CD4-positive, CD25-positive, alpha-beta regulatory T cell (primary cell): ENCODE measurements around the gene TIGD4. TPM values are rescaled to one million over a fixed set of nuclear protein-coding genes. Genes with fewer than 3 reads are reported as not detected.

Experiments
- polyA plus RNA-seq, 4 donors: library from polyadenylated mRNA; unstranded; fragments of 300-500 nt; fragmentation: Illumina TruSeq; gene quantifications; one replicate each; pipeline ENCODE4 v1.2.3, GENCODE V29; 2021
- total RNA-seq: library from RNA; stranded (reverse); gene quantifications from one replicate; pipeline ENCODE4 v1.2.3, GENCODE V29; 2022

TIGD4 gene
- total and polyA plus RNA-seq, 5 donors from 2014 or later: 0.18 to 0.25 TPM; not detected in 3

Other genes with a start within 250 kb of the TIGD4 start
- gene FBXW7, start 243.6 kb downstream of the TIGD4 start, total RNA-seq: 146 TPM
- gene FBXW7, start 243.6 kb downstream of the TIGD4 start, polyA plus RNA-seq: 10 to 100 TPM; 43.8 to 50.7 (median 47.4) TPM
- 36.3 TPM for gene TMEM154, start 99.7 kb downstream of the TIGD4 start, total RNA-seq
- 10 to 100 TPM; 53.0 to 62.4 (median 57.0) TPM for gene TMEM154, start 99.7 kb downstream of the TIGD4 start, polyA plus RNA-seq
- gene ARFIP1, start 224 bp upstream of the TIGD4 start, total RNA-seq: 7.5 TPM
- gene ARFIP1, start 224 bp upstream of the TIGD4 start, polyA plus RNA-seq: 10 to 100 TPM; 17.2 to 24.2 (median 20.2) TPM
- gene FHDC1, start 156.6 kb upstream of the TIGD4 start, total RNA-seq: 0.20 TPM
- not detected for gene FHDC1, start 156.6 kb upstream of the TIGD4 start, polyA plus RNA-seq